Caki2 (cell line): ENCODE data around the gene SPP1. TPM values are rescaled to one million over a fixed set of nuclear protein-coding genes. Genes with fewer than 3 reads are reported as not detected.

Experiments used
- DNase-seq: peaks from one replicate; pipeline ENCODE4 v3.0.0-alpha.2; 2015; ENCODE audit warnings: low read depth
- in situ Hi-C: cut with HindIII; loops from 2 replicates; pipeline ENCODE4 v1.10.0; 2016; ENCODE audit warnings: low sequenced_read_pairs, low pct_unique_long_range_greater_than_20kb, mixed read lengths
- total RNA-seq: library from RNA; depleted of rRNA; stranded (reverse); fragments of >200 nt; shearing (Covaris generic); gene quantifications from 2 replicates; pipeline ENCODE4 v1.2.3, GENCODE V29; 2014; ENCODE audit warnings: low replicate concordance

Gene SPP1
- total RNA-seq, 1 experiment from 2014 or later, result 7,203 TPM

GRCh38 chr4:87949961-87950360, 25.6 kb upstream of the SPP1 start:
- in situ Hi-C loops, result loop anchor here (5.0 kb wide), 1 partner anchor 68 kb away; no protein-coding TSS in a partner anchor
- DNase-seq, result peak; percentile 97

DNA sequence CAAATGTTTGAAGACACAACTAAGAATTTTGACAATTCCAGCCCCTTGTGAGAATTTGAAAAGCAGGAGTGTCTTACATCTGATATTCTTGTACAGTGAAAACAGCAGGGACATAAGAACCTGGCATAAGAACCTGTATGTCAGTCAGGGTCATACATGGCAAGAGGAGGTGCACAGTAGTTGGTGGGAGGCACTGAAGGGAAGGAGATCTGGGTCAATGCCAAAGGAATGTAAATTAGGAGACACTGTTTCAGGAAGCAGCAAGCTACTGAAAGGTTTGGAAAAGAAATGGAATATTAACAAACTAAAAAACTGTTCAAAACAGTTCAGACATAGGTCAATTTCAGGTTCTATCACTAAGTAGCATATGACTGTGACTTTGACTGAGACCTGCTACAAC, 25.0 kb upstream of the SPP1 start:
- in situ Hi-C loops, result no loop called here
- no peak for DNase-seq

GRCh38 chr4:87950936-87951511, 24.5 kb upstream of the SPP1 start:
- DNase-seq, result no peak
- in situ Hi-C loops, result no loop called here

DNA sequence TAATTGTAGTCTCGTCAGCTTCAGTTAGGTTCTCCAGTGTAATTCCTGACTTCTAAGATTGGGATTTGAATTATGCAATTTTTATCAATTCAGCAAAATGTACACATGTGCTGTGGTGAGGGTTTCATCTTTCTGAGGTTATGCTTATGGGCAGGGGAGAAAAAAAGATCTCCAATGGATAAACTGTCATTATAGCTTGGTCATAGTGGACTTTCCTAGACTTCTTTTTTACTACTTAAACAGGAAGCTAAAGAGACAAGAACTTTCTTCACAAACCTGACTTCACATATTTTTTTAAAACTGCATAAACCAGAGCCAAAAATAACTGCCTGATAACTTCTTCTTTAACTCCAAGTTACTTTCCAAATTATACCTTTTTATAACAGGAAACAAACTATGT, 21.7 kb upstream of the SPP1 start:
- in situ Hi-C loops, result no loop called here
- no peak for DNase-seq

DNA sequence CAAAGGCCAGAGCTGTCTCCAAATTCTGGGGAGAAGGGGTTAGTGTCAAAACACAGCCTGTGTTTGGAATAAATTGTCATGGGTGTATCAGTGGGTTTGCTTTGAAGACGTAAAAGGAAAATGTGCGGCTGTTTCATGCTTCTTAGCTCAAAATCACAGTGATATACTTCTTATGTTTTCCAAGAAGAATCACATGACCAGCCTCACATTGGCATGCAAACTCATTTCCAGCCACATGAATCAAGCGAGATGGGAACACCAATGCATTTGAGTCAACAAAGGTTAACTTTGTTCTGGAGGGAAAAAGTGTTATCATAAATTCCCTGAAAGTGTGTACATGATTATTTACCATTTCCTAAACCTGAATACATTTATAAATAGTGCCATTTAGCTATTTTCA, 19.0 kb upstream of the SPP1 start:
- no peak for DNase-seq
- in situ Hi-C loops, result no loop called here

DNA sequence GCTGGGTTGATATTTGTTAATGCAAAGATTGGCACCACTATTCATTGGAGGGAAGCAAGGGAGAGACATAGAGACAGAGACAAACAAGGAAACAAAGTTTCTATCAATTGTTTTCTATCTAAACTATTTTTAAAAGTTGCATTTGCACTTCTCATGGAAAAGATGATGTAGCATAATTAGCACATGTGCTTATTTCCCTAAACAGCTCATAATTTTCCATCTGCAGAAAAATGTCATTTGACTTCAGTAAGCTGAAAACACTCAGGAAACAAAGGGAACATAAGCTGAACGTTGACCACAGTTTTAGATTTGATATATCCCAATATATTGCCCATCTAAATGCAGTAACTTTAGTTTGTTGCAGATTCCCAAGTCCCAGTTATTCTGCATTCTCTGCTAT, 18.5 kb upstream of the SPP1 start:
- DNase-seq, result no peak
- in situ Hi-C loops, result no loop called here

DNA sequence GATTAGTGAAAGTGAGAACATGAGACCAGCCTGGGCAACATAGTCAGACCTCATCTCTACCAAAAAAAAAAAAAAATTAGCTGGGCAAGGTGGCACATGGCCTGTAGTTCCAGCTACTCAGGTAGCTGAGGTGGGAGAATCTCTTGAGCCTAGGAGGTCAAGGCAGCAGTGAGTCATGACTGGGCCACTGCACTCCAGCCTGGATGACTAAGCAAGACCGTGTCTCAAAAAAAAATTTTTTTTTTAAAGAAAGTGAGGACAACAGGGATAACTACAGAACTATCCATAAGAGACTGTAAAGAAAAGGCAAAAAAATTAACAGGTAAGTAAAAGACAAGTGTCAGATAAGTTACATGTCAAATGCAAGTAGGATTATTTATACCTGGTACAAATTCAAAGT, 13.5 kb upstream of the SPP1 start:
- in situ Hi-C loops, result no loop called here
- peak; percentile 72 for DNase-seq

- DNase-seq, result no peak
- in situ Hi-C loops, result no loop called here
These were observed 12.9 kb upstream of the SPP1 start for GRCh38 chr4:87962398-87963146.

DNA sequence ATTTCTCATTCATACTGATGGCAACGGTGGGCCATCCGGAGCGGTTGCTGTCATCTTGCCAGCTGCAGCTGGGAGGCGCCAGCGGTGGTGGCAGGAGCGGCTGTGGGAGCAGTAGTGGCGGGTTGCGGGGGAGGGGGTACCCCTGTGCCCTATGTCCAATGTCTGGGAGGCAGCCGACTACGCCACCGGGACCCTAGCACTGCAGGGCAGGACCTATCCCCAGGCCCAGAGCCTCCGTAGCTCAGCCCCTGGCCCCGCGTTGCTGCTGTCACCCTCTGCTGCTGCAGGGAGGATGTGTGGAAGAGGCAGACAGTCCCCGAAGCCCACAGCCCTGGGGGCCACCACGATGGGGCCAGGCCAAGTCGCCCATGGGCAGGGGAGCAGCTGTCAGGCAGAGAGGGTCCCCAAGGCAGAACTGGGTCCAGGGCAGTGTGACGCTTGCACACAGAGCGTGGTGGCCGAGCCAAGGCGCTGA, 10.0 kb upstream of the SPP1 start:
- in situ Hi-C loops, result no loop called here
- no peak for DNase-seq

- no peak for DNase-seq
- in situ Hi-C loops, result no loop called here
These were observed 9.4 kb upstream of the SPP1 start for GRCh38 chr4:87966095-87966496.

DNA sequence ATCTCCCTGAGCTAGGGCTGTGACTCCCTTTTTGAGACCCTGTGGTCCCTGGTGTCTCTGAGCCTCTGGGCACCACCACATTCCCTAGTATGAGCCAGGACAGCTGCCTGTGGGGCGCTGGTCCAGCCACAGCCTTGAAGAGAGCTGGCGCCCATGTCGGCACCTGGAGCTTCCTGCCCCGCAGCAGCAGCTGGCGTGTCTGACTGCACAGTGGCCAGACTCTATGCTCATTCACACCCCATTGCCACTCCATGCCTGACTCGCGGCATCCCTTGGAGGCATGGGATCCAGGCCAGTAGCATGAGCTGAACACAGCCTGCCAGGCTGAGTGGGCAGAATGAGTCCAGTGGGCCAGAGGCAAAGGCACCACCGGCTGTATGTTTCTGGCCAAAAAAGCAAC, 8.3 kb upstream of the SPP1 start:
- no peak for DNase-seq
- in situ Hi-C loops, result no loop called here

GRCh38 chr4:87970121-87970520, 5.4 kb upstream of the SPP1 start:
- DNase-seq, result no peak
- in situ Hi-C loops, result no loop called here

GRCh38 chr4:87971866-87972265, 3.6 kb upstream of the SPP1 start:
- peak; percentile 35 for DNase-seq
- in situ Hi-C loops, result no loop called here

GRCh38 chr4:87973283-87974169, 2.0 kb upstream of the SPP1 start:
- DNase-seq, result peak; percentile 93
- in situ Hi-C loops, result no loop called here

DNA sequence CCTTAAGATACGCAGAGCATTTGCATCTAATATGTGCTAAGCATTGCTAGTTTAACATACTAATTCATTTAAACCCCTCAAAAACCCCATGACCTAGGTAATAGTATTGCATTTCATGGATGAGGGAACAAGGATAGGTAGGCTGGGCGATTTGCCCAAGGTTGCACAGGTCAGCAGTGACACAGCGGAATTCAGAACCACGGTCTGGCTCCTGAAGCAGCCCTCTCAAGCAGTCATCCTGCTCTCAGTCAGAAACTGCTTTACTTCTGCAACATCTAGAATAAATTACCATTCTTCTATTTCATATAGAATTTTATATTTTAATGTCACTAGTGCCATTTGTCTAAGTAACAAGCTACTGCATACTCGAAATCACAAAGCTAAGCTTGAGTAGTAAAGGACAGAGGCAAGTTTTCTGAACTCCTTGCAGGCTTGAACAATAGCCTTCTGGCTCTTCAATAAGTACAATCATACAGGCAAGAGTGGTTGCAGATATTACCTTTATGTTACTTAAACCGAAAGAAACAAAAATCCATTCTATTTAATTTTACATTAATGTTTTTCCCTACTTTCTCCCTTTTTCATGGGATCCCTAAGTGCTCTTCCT, 555 bp upstream of the SPP1 start:
- in situ Hi-C loops, result no loop called here

DNA sequence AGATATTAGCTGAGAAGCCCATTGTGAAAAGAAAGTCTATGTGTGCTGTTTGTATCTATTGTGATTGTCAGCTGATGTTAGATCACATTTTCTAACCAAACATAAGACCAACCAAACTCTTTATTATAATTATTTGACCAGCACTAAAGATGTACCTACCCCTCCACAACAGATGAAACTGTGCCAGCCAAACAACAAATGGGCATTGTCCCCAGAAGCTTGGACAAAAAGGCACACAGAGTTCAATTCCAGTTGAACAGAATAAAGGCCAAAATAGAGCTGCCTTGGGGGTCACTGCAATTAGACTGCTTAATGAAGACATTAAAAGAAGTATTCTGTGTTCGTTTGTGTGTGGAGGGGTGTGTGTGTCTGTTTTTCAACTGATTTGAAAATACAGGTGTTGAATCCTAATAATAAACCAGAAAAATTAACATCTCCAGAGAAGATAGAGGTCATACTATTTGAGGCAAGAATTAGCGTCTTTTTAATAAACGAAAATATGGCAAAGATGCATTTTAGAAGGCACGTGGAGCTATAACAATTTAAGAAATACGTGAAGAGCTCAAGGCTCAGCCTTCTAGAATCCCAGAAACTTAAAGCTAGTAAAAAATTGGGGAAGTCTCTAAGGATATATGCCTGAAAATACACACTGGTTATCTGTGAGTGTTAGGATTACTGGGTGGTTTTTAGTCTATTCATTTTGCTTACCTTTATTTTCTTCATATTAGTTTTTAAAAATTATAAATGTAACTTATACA, 2.2 kb downstream of the SPP1 start:
- DNase-seq, result peak; percentile 32
- in situ Hi-C loops, result no loop called here

More for the DNA sequence above, 555 bp upstream of the SPP1 start:
- DNase-seq, result peak; percentile 85

DNA sequence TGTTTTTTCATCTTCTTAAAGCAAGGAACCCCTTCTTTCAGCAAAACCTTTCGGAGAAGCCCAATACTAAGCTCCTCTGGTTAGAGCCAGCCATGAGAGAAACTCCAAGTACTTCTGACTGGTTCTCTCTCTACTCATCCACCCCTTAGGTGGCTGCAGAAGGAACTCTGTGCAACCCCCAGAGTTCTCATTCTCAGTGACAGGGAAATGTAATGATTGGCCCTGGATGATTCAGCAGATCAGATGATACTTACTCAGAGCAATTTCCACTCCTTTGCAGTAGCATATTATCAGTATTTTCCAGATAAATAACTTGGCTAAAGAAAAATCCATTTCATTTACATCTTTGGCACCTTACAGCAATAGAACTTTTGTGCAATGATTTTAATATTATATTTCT, 3.2 kb downstream of the SPP1 start:
- in situ Hi-C loops, result no loop called here
- peak; percentile 78 for DNase-seq

DNA sequence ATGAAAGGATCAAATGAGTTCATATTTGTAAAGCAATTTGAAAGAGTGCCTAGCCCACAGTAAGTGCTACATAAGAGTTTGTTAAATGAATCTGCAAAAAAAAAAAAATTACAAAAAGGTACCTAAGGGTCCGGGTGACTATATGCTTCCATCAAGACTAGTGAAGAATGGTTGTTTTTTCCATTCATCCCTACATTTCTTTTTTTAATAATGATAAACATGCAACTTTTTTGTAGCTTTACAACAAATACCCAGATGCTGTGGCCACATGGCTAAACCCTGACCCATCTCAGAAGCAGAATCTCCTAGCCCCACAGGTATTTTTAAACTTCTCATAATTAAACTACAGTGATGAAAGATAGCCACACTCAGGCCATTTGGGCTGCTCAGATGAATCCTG, 4.3 kb downstream of the SPP1 start:
- in situ Hi-C loops, result no loop called here
- peak; percentile 38 for DNase-seq
